Ascending aorta (tissue), 2 donors: ENCODE results near the gene ENTPD5. TPM values are rescaled to one million over a fixed set of nuclear protein-coding genes. Genes with fewer than 3 reads are reported as not detected.
"Not testable (repeated sequence)": the region's sequence is repeated elsewhere in the genome, so short reads cannot be mapped to it uniquely, and the experiment has no call there.

Experiments
- DNase-seq, 2 donors: peaks; one replicate each; pipeline ENCODE4 v3.0.0-alpha.2; 2019; ENCODE audit warnings: low spot score in 2 of 2
- H3K27ac ChIP-seq, 2 donors: fragments of 200-600 bp; sonication (generic); one replicate each; pipeline ENCODE4 v1.5.1; 2016 to 2017; ENCODE audit warnings: mild to moderate bottlenecking in 1 of 2
- H3K27me3 ChIP-seq: fragments of 200-600 bp; sonication (generic); one replicate; pipeline ENCODE4 v1.5.1; 2017
- H3K36me3 ChIP-seq, 2 donors: fragments of 200-600 bp; sonication (generic); one replicate each; pipeline ENCODE4 v1.5.1; 2016
- H3K4me1 ChIP-seq, 2 donors: fragments of 200-600 bp; sonication (generic); one replicate each; pipeline ENCODE4 v1.5.1; 2016 to 2017; ENCODE audit warnings: mild to moderate bottlenecking in 1 of 2
- H3K4me3 ChIP-seq, 2 donors: fragments of 200-600 bp; sonication (generic); one replicate each; pipeline ENCODE4 v1.5.1; 2016 to 2017; ENCODE audit warnings: mild to moderate bottlenecking in 1 of 2
- H3K9me3 ChIP-seq, 2 donors: fragments of 200-600 bp; sonication (generic); one replicate each; pipeline ENCODE4 v1.5.1; 2016
- CTCF ChIP-seq, 3 experiments: fragments of 200-600 bp in 2 of 3; fragments of 450-650 bp in 1 of 3; sonication (generic) in 2 of 3; IDR thresholded peaks; one replicate each; pipeline ENCODE4 v1.5.1; 2016 to 2019; ENCODE audit warnings: antibody characterized with exemption in 3 of 3, mild to moderate bottlenecking in 1 of 3, moderate library complexity in 1 of 3
- intact Hi-C: fragments of 100-400 bp; cut with DNase I; formaldehyde crosslinking; loops from one replicate; pipeline ENCODE4 v1.15.1; 2023
- total RNA-seq: library from RNA; depleted of rRNA; stranded (reverse); fragments of >200 nt; gene quantifications from one replicate; pipeline ENCODE4 v1.1.0, GENCODE V29; 2016

Gene ENTPD5
- total RNA-seq, 1 donor from 2014 or later = 2.6 TPM

GRCh38 chr14:73998726-73999125, 20.4 kb downstream of the ENTPD5 start:
- H3K27ac ChIP-seq = no peak overlapping the region
- no peak for TF ChIP-seq CTCF (IDR thresholded peaks at IDR 0.05)
- H3K36me3 ChIP-seq = peaks cover 3 to 18% of the 10 kb centered on the region in 2 donors

GRCh38 chr14:73997944-73998447, 21.1 kb downstream of the ENTPD5 start:
- no peak overlapping the region for H3K27ac ChIP-seq
- no peaks in the 10 kb centered on the region for H3K9me3 ChIP-seq
- H3K36me3 ChIP-seq = peaks cover 3 to 18% of the 10 kb centered on the region in 2 donors
- no peak for DNase-seq
- no peaks in the 10 kb centered on the region for H3K4me1 ChIP-seq
- no peaks in the 10 kb centered on the region for H3K27me3 ChIP-seq
- H3K4me3 ChIP-seq = no peak overlapping the region
- intact Hi-C loops = no loop called here
- TF ChIP-seq CTCF (IDR thresholded peaks at IDR 0.05) = no peak

More at GRCh38 chr14:73998726-73999125, 20.4 kb downstream of the ENTPD5 start:
- no peak for DNase-seq
- intact Hi-C loops = no loop called here
- Histone ChIP-seq H3K9me3 (no peaks in the 10 kb centered on the region), H3K4me3 (no peak overlapping the region), H3K27me3 (no peaks in the 10 kb centered on the region), H3K4me1 (no peaks in the 10 kb centered on the region)

GRCh38 chr14:73997108-73997943, 21.8 kb downstream of the ENTPD5 start:
- no peaks in the 10 kb centered on the region for H3K27me3 ChIP-seq
- no peak for TF ChIP-seq CTCF (IDR thresholded peaks at IDR 0.05)
- no peak overlapping the region for H3K27ac ChIP-seq
- no peaks in the 10 kb centered on the region for H3K4me1 ChIP-seq
- no peak overlapping the region for H3K4me3 ChIP-seq
- DNase-seq = no peak
- peaks cover 3 to 18% of the 10 kb centered on the region in 2 donors for H3K36me3 ChIP-seq
- no peaks in the 10 kb centered on the region for H3K9me3 ChIP-seq
- intact Hi-C loops = no loop called here

- Histone ChIP-seq H3K27ac (no peak overlapping the region), H3K4me3 (no peak overlapping the region), H3K27me3 (no peaks in the 10 kb centered on the region), H3K4me1 (no peaks in the 10 kb centered on the region), H3K36me3 (peaks cover 0 to 18% of the 10 kb centered on the region in 2 donors), H3K9me3 (no peaks in the 10 kb centered on the region)
- DNase-seq = no peak
- intact Hi-C loops = no loop called here
- no peak for TF ChIP-seq CTCF (IDR thresholded peaks at IDR 0.05)
These were observed 22.4 kb downstream of the ENTPD5 start for GRCh38 chr14:73996731-73997107.

- Histone ChIP-seq H3K27me3 (no peaks in the 10 kb centered on the region), H3K4me1 (no peaks in the 10 kb centered on the region), H3K4me3 (no peak overlapping the region), H3K36me3 (peaks cover 0 to 20% of the 10 kb centered on the region in 2 donors), H3K9me3 (no peaks in the 10 kb centered on the region), H3K27ac (no peak overlapping the region)
- no peak for TF ChIP-seq CTCF (IDR thresholded peaks at IDR 0.05)
- DNase-seq = no peak
- intact Hi-C loops = no loop called here
These were observed 23.1 kb downstream of the ENTPD5 start for GRCh38 chr14:73995977-73996378.

- H3K4me3 ChIP-seq, DNase-seq, H3K4me1 ChIP-seq, intact Hi-C loops, H3K27ac ChIP-seq, H3K27me3 ChIP-seq, H3K9me3 ChIP-seq: not testable (repeated sequence)
- H3K36me3 ChIP-seq = peaks cover 0 to 16% of the 10 kb centered on the region in 2 donors
These were observed 24.2 kb downstream of the ENTPD5 start for GRCh38 chr14:73994926-73995325.
